HepG2 (cell line): ENCODE results near the gene RHBDD2. TPM values are rescaled to one million over a fixed set of nuclear protein-coding genes. Genes with fewer than 3 reads are reported as not detected.

Experiments used
- ARID5B ChIP-seq: IDR thresholded peaks from 2 replicates; pipeline ENCODE4 v1.4.0; 2020; ENCODE audit warnings: mild to moderate bottlenecking, missing genetic modification reagents
- ASH2L ChIP-seq: fragments of 300-600, 200-600 bp; sonication (generic); IDR thresholded peaks from 2 replicates; pipeline ENCODE4 v1.7.0; 2017; ENCODE audit warnings: low read depth, mild to moderate bottlenecking, moderate library complexity, mixed read lengths, low read length; ENCODE audit not compliant: insufficient read length
- EP300 ChIP-seq, 3 experiments: sonication (generic) in 1 of 3; formaldehyde crosslinking in 1 of 3; IDR thresholded peaks; 2 replicates each; pipeline versions ENCODE4 v1.5.1 to v1.6.1; 2011 to 2020; ENCODE audit warnings: low read depth in 2 of 3, low read length in 2 of 3, borderline replicate concordance in 1 of 3, improper control_type of control experiment in 1 of 3, mild to moderate bottlenecking in 1 of 3, missing genetic modification reagents in 1 of 3, moderate library complexity in 1 of 3
- HNRNPH1 ChIP-seq: fragments of 200-400 bp; formaldehyde crosslinking; optimal IDR thresholded peaks from 2 replicates; pipeline ENCODE3; 2017; ENCODE audit warnings: mild to moderate bottlenecking, low read depth, low read length
- KLF13 ChIP-seq: sonication (generic); formaldehyde crosslinking; IDR thresholded peaks from 2 replicates; pipeline ENCODE4 v1.4.0; 2020; ENCODE audit warnings: mild to moderate bottlenecking, missing genetic modification reagents
- MLXIP ChIP-seq: sonication (generic); formaldehyde crosslinking; IDR thresholded peaks from 2 replicates; pipeline ENCODE4 v1.9.0; 2021; ENCODE audit warnings: missing genetic modification reagents, borderline replicate concordance
- NFE2 ChIP-seq: sonication (generic); formaldehyde crosslinking; IDR thresholded peaks from 2 replicates; pipeline ENCODE4 v1.4.0; 2020; ENCODE audit warnings: missing genetic modification reagents
- POLR2G ChIP-seq: fragments of 200-400 bp; formaldehyde crosslinking; IDR thresholded peaks from 2 replicates; pipeline ENCODE4 v1.6.1; 2018; ENCODE audit warnings: mild to moderate bottlenecking, low read depth, low read length, moderate library complexity
- SKI ChIP-seq: fragments of 450-650 bp; IDR thresholded peaks from one replicate; pipeline ENCODE4 v1.6.1; 2018; ENCODE audit warnings: mild to moderate bottlenecking; ENCODE audit not compliant: partially characterized antibody
- TRIM24 ChIP-seq: sonication (generic); formaldehyde crosslinking; IDR thresholded peaks from 2 replicates; pipeline ENCODE4 v1.8.0; 2022; ENCODE audit warnings: mild to moderate bottlenecking, missing genetic modification reagents
- ZBTB14 ChIP-seq: sonication (generic); formaldehyde crosslinking; IDR thresholded peaks from 2 replicates; pipeline ENCODE4 v1.4.0; 2020; ENCODE audit warnings: missing genetic modification reagents
- ZNF646 ChIP-seq: sonication (generic); formaldehyde crosslinking; IDR thresholded peaks from 2 replicates; pipeline ENCODE4 v1.9.0; 2021; ENCODE audit warnings: mild to moderate bottlenecking, missing genetic modification reagents
- ZSCAN31 ChIP-seq: sonication (generic); formaldehyde crosslinking; IDR thresholded peaks from 2 replicates; pipeline ENCODE4 v1.5.0; 2020; ENCODE audit warnings: low read depth, mild to moderate bottlenecking, missing genetic modification reagents
- polyA plus RNA-seq, 8 experiments: library from polyadenylated mRNA; depleted of rRNA in 3 of 8; stranded (reverse) in 7 of 8; unstranded in 1 of 8; fragments of >200 nt; fragmentation: Illumina TruSeq in 4 of 8; extraction: Trizol in 4 of 8; gene quantifications; 2 replicates each; pipeline versions ENCODE4 v1.2.1 to v1.2.3, GENCODE V29; 2011 to 2016; ENCODE audit warnings: low read depth in 4 of 8, missing spikeins in 1 of 8, mixed read lengths in 1 of 8; ENCODE audit not compliant: insufficient read depth in 1 of 8
- total RNA-seq, 5 experiments: library from RNA; depleted of rRNA; stranded (reverse); fragments of >200 nt; fragmentation: Illumina TruSeq; extraction: Trizol; gene quantifications; 2 replicates each; pipeline ENCODE4 v1.2.3, GENCODE V29; 2016; ENCODE audit warnings: low read depth in 1 of 5

RHBDD2 gene
- total and polyA plus RNA-seq, 2 of the 13 experiments (the other 11 are each of a cell fraction or from before 2014, with no cell fraction given) = 23.1 to 26.4 TPM

- TF ChIP-seq TRIM24 (CRISPR knock-in tag) = no peak
- no peak for TF ChIP-seq HNRNPH1
- TF ChIP-seq POLR2G = peak; percentile 50
- peak; percentile 77; the same call in 1 of the 2 replicates for TF ChIP-seq NFE2 (CRISPR knock-in tag)
- peak; percentile 94 for TF ChIP-seq ASH2L
- TF ChIP-seq ARID5B (CRISPR knock-in tag) = peak; percentile 79
- TF ChIP-seq ZBTB14 (CRISPR knock-in tag) = no peak
- no peak for TF ChIP-seq MLXIP (CRISPR knock-in tag)
- TF ChIP-seq ZNF646 = no peak
- TF ChIP-seq KLF13 (CRISPR knock-in tag) = peak; percentile 70; the same call in 1 of the 2 replicates
- peak; percentile 60 to 85 for TF ChIP-seq EP300 (IDR thresholded peaks at IDR 0.05; ENCODE audit: low read depth in 2 of 2, low read length in 2 of 2)
- peak; percentile 74; the same call in 1 of the 2 replicates for TF ChIP-seq EP300 (CRISPR knock-in tag; IDR thresholded peaks at IDR 0.05; ENCODE audit: borderline replicate concordance)
- peak; percentile 66 for TF ChIP-seq SKI
- no peak for TF ChIP-seq ZSCAN31 (CRISPR knock-in tag)
Measured at GRCh38 chr7:75906991-75907667, 28.3 kb downstream of the RHBDD2 start (continued).
